Endothelial cell of umbilical vein (primary cell): ENCODE data around the gene ACOT2. TPM values are rescaled to one million over a fixed set of nuclear protein-coding genes. Genes with fewer than 3 reads are reported as not detected.
"Not testable (repeated sequence)": the region's sequence is repeated elsewhere in the genome, so short reads cannot be mapped to it uniquely, and the experiment has no call there.

ENCODE experiments used
- BruUV-seq: library from RNA; stranded (reverse); fragments of 400-500 nt; replicated peaks from 2 replicates; lab custom pipeline; 2021; lab: Mats Ljungman, UMichigan
- CTCF ChIA-PET: fragments of 300-600, 350-600 bp; sonication (Branson Sonifier 250); formaldehyde crosslinking; loops from one replicate; lab custom pipeline; 2021; ENCODE audit warnings: antibody characterized with exemption, inconsistent platforms; lab: Charles Lee
- POLR2A ChIA-PET: fragments of 300-600, 350-600 bp; sonication (Branson Sonifier 250); formaldehyde crosslinking; loops from one replicate; lab custom pipeline; 2021; ENCODE audit warnings: antibody characterized with exemption, inconsistent platforms; lab: Charles Lee
- DNase-seq: peaks from one replicate; pipeline ENCODE4 v3.0.0-alpha.2; 2011; ENCODE audit warnings: low read depth, low spot score
- FAIRE-seq: peaks from 2 replicates; lab custom pipeline; 2011; peaks lifted over from hg19 to GRCh38; lab: Jason Lieb, UNC
- H2AFZ ChIP-seq: 2 replicates; pipeline ENCODE4 v1.6.0; 2012; ENCODE audit warnings: low read depth, low read length, control low read depth, inconsistent platforms
- H3K27ac ChIP-seq: 2 replicates; pipeline ENCODE4 v1.5.1; 2011; ENCODE audit warnings: low read depth, mild to moderate bottlenecking, control low read depth, low read length, moderate library complexity; ENCODE audit not compliant: insufficient read depth
- H3K27me3 ChIP-seq, 2 experiments: 2 replicates each; pipeline versions ENCODE4 v1.6.0 to v1.6.1; 2011; ENCODE audit warnings: low read length in 2 of 2, mixed read lengths in 1 of 2; ENCODE audit not compliant: control insufficient read depth in 2 of 2, insufficient read depth in 2 of 2
- H3K36me3 ChIP-seq, 2 experiments: 2 replicates in 1 of 2; 3 replicates in 1 of 2; pipeline ENCODE4 v1.5.1; 2011; ENCODE audit warnings: low read length in 2 of 2, mild to moderate bottlenecking in 1 of 2, moderate library complexity in 1 of 2; ENCODE audit not compliant: control insufficient read depth in 2 of 2, insufficient read depth in 2 of 2; ENCODE audit errors: extremely low read depth in 1 of 2
- H3K4me1 ChIP-seq: 3 replicates; pipeline ENCODE4 v1.5.1; 2011; ENCODE audit warnings: mild to moderate bottlenecking, low read length; ENCODE audit not compliant: control insufficient read depth, insufficient read depth; ENCODE audit errors: extremely low read depth
- H3K4me2 ChIP-seq: 2 replicates; pipeline ENCODE4 v1.6.1; 2011; ENCODE audit warnings: low read length, control low read depth, mixed read lengths; ENCODE audit not compliant: insufficient read depth
- H3K4me3 ChIP-seq, 3 experiments: fragments of 200-600 bp in 1 of 3; sonication (generic), shearing (Covaris generic) in 1 of 3; replicated peaks in 1 of 3; 2 replicates each; pipeline ENCODE4 v1.5.1; 2011 to 2016; ENCODE audit warnings: control low read depth in 3 of 3, low read length in 3 of 3, mild to moderate bottlenecking in 2 of 3, inconsistent platforms in 1 of 3, low read depth in 1 of 3, moderate library complexity in 1 of 3; ENCODE audit not compliant: insufficient read depth in 1 of 3
- H3K79me2 ChIP-seq: 2 replicates; pipeline ENCODE4 v1.6.0; 2012; ENCODE audit warnings: low read length, inconsistent platforms; ENCODE audit not compliant: control insufficient read depth, insufficient read depth
- H3K9ac ChIP-seq: replicated peaks from 2 replicates; pipeline ENCODE3; 2011; ENCODE audit warnings: low read length, control low read depth; ENCODE audit not compliant: insufficient read depth; ENCODE audit errors: extremely low read depth
- H3K9me1 ChIP-seq: replicated peaks from 3 replicates; pipeline ENCODE4 v1.6.0; 2011; ENCODE audit warnings: mild to moderate bottlenecking, low read length; ENCODE audit not compliant: control insufficient read depth, insufficient read depth; ENCODE audit errors: extremely low read depth
- H3K9me3 ChIP-seq: replicated peaks from 2 replicates; pipeline ENCODE4 v1.5.1; 2012; ENCODE audit warnings: low read length, inconsistent platforms; ENCODE audit not compliant: control insufficient read depth, insufficient read depth
- H4K20me1 ChIP-seq: replicated peaks from 2 replicates; pipeline ENCODE3; 2011; ENCODE audit warnings: mild to moderate bottlenecking, low read length; ENCODE audit not compliant: control insufficient read depth, insufficient read depth; ENCODE audit errors: extremely low read depth
- EZH2 ChIP-seq: IDR thresholded peaks from 2 replicates; pipeline ENCODE4 v1.6.1; 2012; ENCODE audit warnings: borderline replicate concordance, low read depth, mild to moderate bottlenecking, moderate library complexity, low read length, inconsistent platforms; ENCODE audit not compliant: severe bottlenecking
- JUN ChIP-seq: IDR thresholded peaks from 2 replicates; pipeline ENCODE4 v1.6.1; 2011; ENCODE audit warnings: borderline replicate concordance, low read depth; ENCODE audit not compliant: insufficient read length, insufficient read depth
- MYC ChIP-seq: IDR thresholded peaks from one replicate; pipeline ENCODE4 v1.6.1; 2011; ENCODE audit warnings: mild to moderate bottlenecking, low read depth, low read length
- POLR2AphosphoS5 ChIP-seq: IDR thresholded peaks from 2 replicates; pipeline ENCODE4 v1.6.1; 2012; ENCODE audit warnings: low read depth, mild to moderate bottlenecking, control low read depth, low read length, moderate library complexity; ENCODE audit not compliant: insufficient read depth
- dilution Hi-C: fragments of 300-500 bp; cut with MboI; formaldehyde crosslinking; loops from one replicate; pipeline ENCODE4 v1.15.0; 2019; ENCODE audit warnings: low sequenced_read_pairs; ENCODE audit not compliant: extremely low pct_ligation_motif_present
- intact Hi-C: fragments of 100-400 bp; cut with micrococcal nuclease; formaldehyde crosslinking; loops from one replicate; pipeline ENCODE4 v1.10.0; 2022
- polyA plus RNA-seq, 4 experiments: library from polyadenylated mRNA; depleted of rRNA in 3 of 4; stranded (reverse) in 3 of 4; unstranded in 1 of 4; fragments of >200 nt; gene quantifications; 2 replicates each; pipeline versions ENCODE4 v1.2.1 to v1.2.3, GENCODE V29; 2011 to 2012; ENCODE audit warnings: missing spikeins in 1 of 4
- total RNA-seq: library from RNA; stranded (reverse); gene quantifications from 2 replicates; pipeline ENCODE4 v1.2.3, GENCODE V29; 2021
- TF ChIP-seq, protein P1 (sequence below), 2 donors: IDR thresholded peaks; 1 replicate in 1 of 2; 2 replicates in 1 of 2; pipeline ENCODE4 v1.5.1; 2011; ENCODE audit warnings: low read length in 2 of 2, mild to moderate bottlenecking in 2 of 2, moderate library complexity in 2 of 2, control low read depth in 1 of 2, inconsistent platforms in 1 of 2, low read depth in 1 of 2; ENCODE audit not compliant: insufficient read depth in 1 of 2; ENCODE audit errors: extremely low read depth in 1 of 2
- TF ChIP-seq, protein P2 (sequence below): IDR thresholded peaks from 2 replicates; pipeline ENCODE4 v1.6.1; 2011; ENCODE audit not compliant: insufficient read depth, insufficient read length

ACOT2 gene
- total and polyA plus RNA-seq, 2 donors (not counting 3 experiments of a cell fraction or from before 2014, with no cell fraction given): 28.8 to 34.6 TPM

DNA sequence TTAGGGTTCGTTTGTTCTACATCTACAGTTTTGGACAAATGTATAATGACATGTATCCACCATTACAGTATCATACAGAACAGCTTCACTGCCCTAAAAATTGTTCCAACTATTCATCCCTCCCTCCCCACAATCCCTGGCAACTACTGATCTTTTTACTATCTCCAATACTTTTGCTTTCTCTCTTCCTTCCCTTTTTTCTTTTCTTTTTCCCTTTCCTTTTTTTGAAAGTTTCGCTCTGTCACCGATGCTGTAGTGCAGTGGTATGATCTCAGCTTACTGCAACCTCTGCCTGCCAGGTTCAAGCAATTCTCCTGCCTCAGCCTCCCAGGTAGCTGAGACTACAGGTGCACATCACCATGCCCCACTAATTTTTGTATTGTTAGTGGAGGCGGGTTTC is 20.1 kb downstream of the ACOT2 start:
- Histone ChIP-seq H3K4me3 (no peak overlapping the region), H3K9me1 (no peaks in the 10 kb centered on the region), H3K9me3 (no peaks in the 10 kb centered on the region), H3K27me3 (peaks cover 0 to 3% of the 10 kb centered on the region in 2 experiments), H3K4me1 (peaks cover 2% of the 10 kb centered on the region), H3K4me2 (no peak overlapping the region), H3K36me3 (no peaks in the 10 kb centered on the region), H3K79me2 (no peaks in the 10 kb centered on the region), H2AFZ (no peak overlapping the region), H3K27ac (no peak overlapping the region), H3K9ac (no peak overlapping the region), H4K20me1 (no peaks in the 10 kb centered on the region)
- TF ChIP-seq EZH2 (no peak), POLR2AphosphoS5 (no peak), JUN (no peak), MYC (no peak)
- TF ChIP-seq, protein P1, sequence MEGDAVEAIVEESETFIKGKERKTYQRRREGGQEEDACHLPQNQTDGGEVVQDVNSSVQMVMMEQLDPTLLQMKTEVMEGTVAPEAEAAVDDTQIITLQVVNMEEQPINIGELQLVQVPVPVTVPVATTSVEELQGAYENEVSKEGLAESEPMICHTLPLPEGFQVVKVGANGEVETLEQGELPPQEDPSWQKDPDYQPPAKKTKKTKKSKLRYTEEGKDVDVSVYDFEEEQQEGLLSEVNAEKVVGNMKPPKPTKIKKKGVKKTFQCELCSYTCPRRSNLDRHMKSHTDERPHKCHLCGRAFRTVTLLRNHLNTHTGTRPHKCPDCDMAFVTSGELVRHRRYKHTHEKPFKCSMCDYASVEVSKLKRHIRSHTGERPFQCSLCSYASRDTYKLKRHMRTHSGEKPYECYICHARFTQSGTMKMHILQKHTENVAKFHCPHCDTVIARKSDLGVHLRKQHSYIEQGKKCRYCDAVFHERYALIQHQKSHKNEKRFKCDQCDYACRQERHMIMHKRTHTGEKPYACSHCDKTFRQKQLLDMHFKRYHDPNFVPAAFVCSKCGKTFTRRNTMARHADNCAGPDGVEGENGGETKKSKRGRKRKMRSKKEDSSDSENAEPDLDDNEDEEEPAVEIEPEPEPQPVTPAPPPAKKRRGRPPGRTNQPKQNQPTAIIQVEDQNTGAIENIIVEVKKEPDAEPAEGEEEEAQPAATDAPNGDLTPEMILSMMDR (IDR thresholded peaks at IDR 0.05; ENCODE audit: extremely low read depth in 1 of 2, insufficient read depth in 1 of 2, low read depth in 1 of 2, low read length in 2 of 2): no peak
- TF ChIP-seq, protein P2, sequence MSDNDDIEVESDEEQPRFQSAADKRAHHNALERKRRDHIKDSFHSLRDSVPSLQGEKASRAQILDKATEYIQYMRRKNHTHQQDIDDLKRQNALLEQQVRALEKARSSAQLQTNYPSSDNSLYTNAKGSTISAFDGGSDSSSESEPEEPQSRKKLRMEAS: no peak
- BruUV-seq: no TSS peak
- ChIA-PET CTCF (interaction anchor here (1.1 kb wide), 1 partner anchor 81 kb away, joined by 3 read pairs; no protein-coding TSS in a partner anchor), POLR2A (no interaction called here)
- FAIRE-seq (no peak), DNase-seq (no peak)
- dilution Hi-C loops: no loop called here
- intact Hi-C loops: no loop called here

DNA sequence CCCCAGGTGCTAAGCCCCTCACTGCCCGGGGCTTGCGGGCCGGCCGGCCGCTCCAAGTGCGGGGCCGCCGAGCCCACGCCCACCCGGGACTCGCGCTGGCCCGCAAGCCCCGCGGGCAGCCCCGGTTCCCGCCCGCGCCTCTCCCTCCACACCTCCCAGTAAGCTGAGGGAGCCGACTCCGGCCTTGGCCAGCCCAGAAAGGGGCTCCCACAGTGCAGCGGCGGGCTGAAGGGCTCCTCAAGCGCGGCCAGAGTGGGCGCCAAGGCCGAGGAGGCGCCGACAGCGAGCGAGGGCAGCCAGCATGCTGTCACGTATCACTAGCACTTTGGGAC is 21.6 kb downstream of the ACOT2 start:
- H3K9me1 ChIP-seq, H3K27me3 ChIP-seq, POLR2A ChIA-PET, H3K36me3 ChIP-seq, H3K4me3 ChIP-seq, H3K27ac ChIP-seq, intact Hi-C loops, dilution Hi-C loops, DNase-seq, H3K4me2 ChIP-seq, BruUV-seq, H3K9me3 ChIP-seq, H3K79me2 ChIP-seq, H3K9ac ChIP-seq, H2AFZ ChIP-seq, H3K4me1 ChIP-seq, H4K20me1 ChIP-seq, FAIRE-seq: not testable (repeated sequence)
- CTCF ChIA-PET: interaction anchor here (1.2 to 1.3 kb wide), 2 partner anchors 10 to 43 kb away, joined by 4 to 5 read pairs; no protein-coding TSS in a partner anchor
